ENCODE data around the gene DMXL1.

The DMXL1 gene

GRCh38 chr5:119070828-119071560, at the start of gene DMXL1:
Gene DMXL1 (plus strand): TSS chr5:119071087. CDS start chr5:119071570, 483 bp downstream.
- peak; percentile 99 to 100 for DNase-seq

DNA sequence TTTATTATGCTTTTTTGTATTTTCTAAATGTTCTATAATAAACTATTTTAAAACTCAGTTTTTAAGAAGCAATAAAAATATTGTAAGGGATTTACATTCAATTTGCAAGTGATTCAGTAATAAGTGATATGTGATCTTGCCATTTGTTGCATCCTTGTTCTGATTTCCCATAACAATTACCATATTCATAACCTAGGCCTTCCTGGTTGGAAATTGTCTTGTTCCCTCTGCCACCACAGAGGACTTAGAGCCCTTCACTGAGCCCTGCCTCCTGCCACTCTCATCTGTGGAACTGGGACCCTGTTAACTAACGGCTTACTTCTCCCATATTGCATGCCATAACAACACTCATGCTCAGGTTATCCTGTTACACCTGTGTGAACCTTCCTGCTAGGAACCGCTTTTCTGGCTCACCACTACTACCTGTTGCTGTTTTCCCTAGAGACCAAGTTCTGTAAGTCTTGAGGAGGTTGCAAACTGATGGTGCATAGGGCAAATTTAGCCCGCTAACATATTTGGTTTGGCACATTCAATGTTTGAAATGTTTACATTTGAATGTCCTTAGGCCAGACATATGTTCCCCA, 49.6 kb upstream of the DMXL1 start:
- DNase-seq: no peak

GRCh38 chr5:119022017-119022745, 48.7 kb upstream of the DMXL1 start:
- DNase-seq: peak in 1 of 2 experiments; percentile 33

GRCh38 chr5:119022773-119023172, 48.1 kb upstream of the DMXL1 start:
- no peak for DNase-seq

DNA sequence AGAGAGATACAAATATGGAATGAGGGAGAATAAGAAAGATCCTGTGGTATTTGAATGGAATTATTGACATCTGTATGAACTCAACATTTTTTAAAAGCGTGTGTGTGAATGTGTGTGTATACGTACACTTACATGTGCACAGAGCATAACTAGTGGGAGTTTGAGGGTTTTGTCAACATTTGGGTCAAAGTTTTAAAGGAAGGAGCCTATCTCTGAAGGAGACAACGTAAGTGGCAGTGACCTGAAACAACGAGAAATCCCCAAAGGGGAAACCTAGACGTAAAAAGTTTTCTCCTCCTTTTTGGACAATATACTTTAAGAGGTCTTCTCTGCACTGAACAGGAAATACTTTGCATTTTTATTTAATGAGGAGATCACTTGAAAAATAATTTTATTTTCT, 42.3 kb upstream of the DMXL1 start:
- no peak for DNase-seq

- DNase-seq: no peak
These were observed 39.6 kb upstream of the DMXL1 start for GRCh38 chr5:119031011-119031886.

DNA sequence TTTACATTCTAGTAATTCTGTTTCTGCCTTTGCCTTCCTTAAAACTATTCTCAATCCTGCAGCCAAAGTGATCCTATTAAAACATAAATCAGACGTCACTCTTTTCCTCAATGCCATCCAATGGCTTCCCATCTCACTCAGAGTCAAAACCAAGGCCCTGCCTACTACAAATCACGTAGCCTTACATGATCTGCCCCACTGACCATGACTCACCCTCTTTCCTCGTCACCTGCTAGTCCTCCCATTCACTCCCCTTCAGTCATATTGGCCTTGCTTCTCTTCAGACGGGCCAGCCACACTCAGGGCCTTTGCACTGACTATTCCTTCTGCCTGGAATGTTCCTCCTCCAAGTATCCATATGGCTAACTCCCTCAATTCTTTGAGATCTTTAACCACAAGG, 39.0 kb upstream of the DMXL1 start:
- no peak for DNase-seq

DNA sequence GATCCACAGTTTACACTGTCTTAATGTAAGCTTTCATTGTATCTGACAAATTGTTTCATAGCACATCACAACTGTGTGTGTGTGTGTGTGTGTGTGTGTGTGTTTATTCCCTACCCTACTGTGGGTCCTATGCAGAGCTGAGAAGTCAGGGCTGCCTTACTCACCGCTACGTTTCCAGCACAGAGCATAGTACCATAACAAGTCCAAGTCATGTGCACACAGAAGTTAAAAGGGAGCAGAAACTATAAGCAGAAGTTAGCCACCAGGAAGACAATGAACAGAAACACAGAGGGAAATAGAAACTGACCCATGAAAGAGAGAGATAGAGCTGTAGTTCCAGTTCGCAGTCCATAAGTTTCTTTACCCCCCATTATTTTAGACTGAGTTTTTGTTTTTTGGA, 38.2 kb upstream of the DMXL1 start:
- no peak for DNase-seq

- DNase-seq: no peak
These were observed 37.8 kb upstream of the DMXL1 start for GRCh38 chr5:119033135-119033534.

DNA sequence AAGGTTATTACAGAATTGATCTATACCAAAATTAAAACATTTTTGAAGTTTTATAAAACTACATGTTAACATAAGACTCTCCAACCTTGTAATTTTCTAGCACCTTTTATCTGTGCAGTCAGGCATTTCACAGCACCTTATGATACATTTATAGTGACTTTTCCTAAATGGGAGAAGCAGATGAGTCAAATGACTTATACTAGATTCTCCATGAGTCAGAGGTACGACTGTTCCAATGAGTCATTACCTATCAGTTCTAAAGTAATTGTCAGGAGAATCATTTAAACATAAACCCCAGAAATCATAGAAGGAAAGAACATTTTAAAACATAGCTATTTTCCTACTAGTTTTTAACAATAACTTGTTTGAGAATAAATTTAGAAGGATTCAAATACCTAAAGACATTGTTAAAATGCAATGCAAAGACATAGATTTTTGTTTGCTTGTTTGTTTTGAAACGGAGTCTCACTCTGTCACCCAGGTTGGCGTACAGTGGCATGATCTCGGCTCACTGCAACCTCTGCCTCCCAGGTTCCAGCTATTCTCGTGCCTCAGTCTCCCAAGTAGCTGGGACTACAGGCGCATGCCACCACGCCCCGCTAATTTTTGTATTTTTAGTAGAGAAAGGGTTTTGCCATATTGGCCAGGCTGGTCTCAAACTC, 34.7 kb upstream of the DMXL1 start:
- peak in 1 of 2 experiments; percentile 69 for DNase-seq

GRCh38 chr5:119037496-119038215, 33.2 kb upstream of the DMXL1 start:
- no peak for DNase-seq

- no peak for DNase-seq
These were observed 22.6 kb upstream of the DMXL1 start for GRCh38 chr5:119048246-119048645.

DNA sequence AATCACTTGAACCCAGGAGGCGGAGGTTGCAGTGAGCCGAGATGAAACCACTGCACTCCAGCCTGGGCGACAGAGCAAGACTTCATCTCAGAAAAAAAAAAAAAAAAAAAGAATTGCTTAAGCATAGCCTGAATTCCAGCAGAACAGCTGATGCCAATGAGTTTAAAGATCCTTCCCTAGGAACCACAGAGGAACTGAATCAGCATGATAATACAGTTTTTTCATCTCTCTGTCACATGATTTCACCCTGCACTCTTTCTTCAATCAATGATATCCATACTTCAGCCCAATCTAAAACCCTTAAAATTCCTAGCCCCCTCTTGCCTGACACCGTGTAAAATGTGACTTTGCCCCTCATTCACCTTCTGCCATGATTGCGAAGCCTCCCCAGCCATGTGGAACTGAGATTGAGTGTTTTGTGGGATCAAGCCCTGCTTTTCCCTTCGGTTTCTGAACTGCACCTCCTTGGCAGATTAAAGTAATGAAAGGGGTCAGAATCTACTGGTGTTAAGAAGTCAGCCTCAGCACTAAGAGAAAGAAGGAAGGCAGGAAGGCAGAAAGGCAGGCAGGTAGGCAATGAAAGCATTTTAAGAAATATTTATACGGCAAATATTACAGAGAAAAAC, 20.9 kb upstream of the DMXL1 start:
- no peak for DNase-seq

DNA sequence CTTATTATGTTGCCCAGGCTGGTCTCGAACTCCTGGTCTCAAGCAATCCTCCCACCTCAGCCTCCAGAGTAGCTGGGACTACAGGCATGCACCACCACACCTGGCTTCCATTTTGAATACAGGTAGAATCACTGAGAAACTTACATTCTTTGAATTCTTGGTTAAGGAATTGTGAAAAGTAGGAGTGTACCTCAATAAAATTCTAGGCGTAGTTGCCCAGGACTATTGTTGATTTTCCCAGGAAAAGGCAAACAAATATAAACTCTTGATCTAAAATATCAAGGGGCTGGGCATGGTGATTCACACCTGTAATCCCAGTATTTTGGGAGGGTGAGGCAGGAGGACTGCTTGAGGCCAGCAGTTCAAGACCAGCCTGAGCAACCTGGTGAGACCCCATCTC, 16.8 kb upstream of the DMXL1 start:
- DNase-seq: no peak

- DNase-seq: no peak
These were observed 15.6 kb upstream of the DMXL1 start for GRCh38 chr5:119055294-119055693.

DNA sequence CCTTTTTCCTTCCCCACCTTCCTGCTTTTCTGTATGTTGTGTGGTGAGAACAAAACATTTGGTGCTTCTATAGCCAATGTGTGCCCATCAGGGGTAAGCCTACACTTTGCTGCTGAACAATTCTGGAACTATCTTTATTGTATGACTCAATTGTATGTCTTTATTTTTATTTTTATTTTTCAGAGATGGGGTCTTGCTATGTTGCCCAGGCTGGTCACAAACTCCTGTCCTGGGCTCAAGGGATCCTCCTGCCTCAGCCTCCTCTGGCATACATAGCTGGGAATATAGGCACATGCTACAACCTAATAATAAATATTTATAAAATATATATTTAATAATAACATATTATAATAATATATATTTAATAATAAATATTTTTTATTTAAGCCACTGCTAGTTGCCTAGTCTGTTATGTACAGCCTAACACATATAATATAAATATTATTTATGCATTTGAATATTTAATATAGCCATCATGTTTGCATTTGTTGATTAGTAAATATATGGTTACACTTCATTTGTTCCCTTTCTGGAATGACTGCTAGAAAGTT, 11.8 kb upstream of the DMXL1 start:
- no peak for DNase-seq

DNA sequence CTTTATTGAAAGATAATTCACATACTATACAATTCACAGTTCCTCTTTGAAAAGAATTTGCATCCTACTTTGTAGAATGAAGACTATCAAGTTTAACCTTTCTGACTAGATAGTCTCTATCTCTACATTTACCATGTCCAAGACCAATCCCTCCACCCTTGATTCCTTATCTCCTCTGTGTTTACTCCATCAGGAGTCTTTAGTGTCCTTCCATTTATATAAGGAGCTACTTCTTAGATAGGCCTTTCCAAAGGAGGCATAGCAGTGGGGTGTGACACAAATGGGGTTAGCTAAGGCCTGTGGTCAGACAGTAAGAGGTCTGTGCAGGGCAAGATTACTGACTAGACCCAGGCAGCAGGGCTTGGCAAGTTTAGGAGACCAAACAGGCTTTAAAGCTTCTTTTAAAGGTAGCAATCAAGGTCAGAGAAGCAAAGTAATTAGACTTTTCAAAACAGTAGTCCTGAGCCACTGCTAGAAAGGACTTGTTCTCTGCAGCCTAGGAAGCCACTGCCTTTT, 11.1 kb upstream of the DMXL1 start:
- no peak for DNase-seq

DNA sequence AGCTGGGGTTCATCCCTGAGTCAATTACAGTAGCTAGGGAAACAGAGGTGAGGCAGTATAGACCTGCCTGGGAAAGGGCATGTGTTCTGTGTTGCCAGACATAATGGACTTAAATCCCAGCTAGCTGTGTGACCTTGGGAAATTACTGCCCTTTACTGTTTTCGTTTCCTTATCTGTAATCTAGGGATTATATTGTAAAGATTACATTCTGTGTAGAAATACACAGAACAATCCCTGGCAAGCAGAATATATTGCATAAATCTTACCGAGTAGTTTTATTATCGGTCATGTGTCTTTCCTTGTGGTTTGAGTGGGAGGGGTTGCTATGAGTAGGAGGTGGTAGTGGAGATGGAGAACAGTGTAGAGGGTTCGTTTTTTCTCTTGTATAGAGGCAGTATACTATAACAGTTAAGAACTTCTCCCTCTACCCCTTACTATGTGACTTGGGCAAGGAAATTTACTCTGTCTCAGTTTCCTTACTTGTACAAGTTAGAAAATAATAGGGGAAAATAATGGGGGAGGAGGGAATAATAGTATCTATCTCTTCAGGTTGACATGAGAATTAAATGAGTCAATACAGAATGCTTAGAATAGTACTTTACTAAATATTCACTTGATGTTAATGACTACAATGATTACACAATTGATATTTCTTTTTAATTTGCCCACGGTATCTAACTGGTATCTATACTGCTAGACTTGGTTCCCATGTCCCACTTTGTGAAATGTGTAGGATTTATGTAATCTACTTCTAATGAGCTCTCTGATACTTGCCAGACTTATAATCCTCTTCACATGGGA, 7.1 kb upstream of the DMXL1 start:
- DNase-seq: no peak

DNA sequence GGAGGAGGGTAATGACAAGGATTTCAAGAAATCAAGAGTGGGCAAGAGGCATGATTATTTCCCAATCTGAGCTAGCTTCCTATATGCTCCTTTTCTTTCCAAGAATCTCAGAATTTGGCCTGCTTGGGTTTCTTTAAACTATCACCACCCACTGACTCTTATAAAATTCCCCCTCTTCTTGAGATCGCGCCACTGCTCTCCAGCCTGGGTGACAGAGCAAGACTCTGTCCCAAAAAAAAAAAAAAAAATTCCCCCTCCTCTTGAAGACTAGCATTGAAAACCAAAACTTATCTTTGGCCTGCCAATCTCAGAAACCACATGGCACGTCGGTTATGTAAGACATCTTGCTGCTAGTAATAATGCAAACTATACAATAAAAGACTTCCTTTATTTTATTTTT, 3.4 kb upstream of the DMXL1 start:
- DNase-seq: no peak

DNA sequence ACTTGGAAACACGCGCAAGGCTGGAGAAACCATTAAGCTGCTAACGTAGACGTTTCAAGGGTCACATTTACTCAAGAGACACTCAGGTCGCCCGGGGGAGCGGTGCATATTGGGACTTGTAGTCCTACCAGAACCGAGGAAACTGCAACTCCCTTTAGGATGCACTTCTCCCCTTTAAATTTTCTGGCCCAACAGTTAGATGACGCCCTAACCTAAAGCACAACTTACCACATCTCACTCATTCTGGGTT, 384 bp upstream of the DMXL1 start:
- no peak for DNase-seq
